ENCODE measurements around the gene PRR33.
"Not testable (repeated sequence)": the region's sequence is repeated elsewhere in the genome, so short reads cannot be mapped to it uniquely, and the experiment has no call there.

PRR33 gene

GRCh38 chr11:1891831-1892115 lies at the start of gene PRR33:
PRR33 (minus strand) TSS chr11:1891895; CDS start chr11:1890584, 1,311 bp downstream.
- no peak within 1 kb of the TSS for H3K4me3 ChIP-seq (ENCODE audit: low read length)
- no peak for DNase-seq (ENCODE audit: low read depth)
- no peak for TF ChIP-seq CTCF (conservative IDR thresholded peaks at IDR 0.05; ENCODE audit: low read length)

GRCh38 chr11:1939788-1940187 lies 48.1 kb upstream of the PRR33 start:
- not testable (repeated sequence) for DNase-seq (ENCODE audit: low read depth); H3K4me3 ChIP-seq (ENCODE audit: low read length)

- TF ChIP-seq CTCF (conservative IDR thresholded peaks at IDR 0.05; ENCODE audit: low read length): no peak
- no peak overlapping the region for H3K4me3 ChIP-seq (ENCODE audit: low read length)
- no peak for DNase-seq (ENCODE audit: low read depth)
These were observed 47.4 kb upstream of the PRR33 start for GRCh38 chr11:1939006-1939625.

GRCh38 chr11:1938343-1939005 lies 46.8 kb upstream of the PRR33 start:
- no peak for TF ChIP-seq CTCF (conservative IDR thresholded peaks at IDR 0.05; ENCODE audit: low read length)
- DNase-seq (ENCODE audit: low read depth): no peak
- H3K4me3 ChIP-seq (ENCODE audit: low read length): no peak overlapping the region

- TF ChIP-seq CTCF (conservative IDR thresholded peaks at IDR 0.05; ENCODE audit: low read length): no peak
- no peak for DNase-seq (ENCODE audit: low read depth)
- H3K4me3 ChIP-seq (ENCODE audit: low read length): no peak overlapping the region
These were observed 46.1 kb upstream of the PRR33 start for GRCh38 chr11:1937616-1938342.

GRCh38 chr11:1936781-1937615 lies 45.3 kb upstream of the PRR33 start:
- DNase-seq (ENCODE audit: low read depth): no peak
- no peak overlapping the region for H3K4me3 ChIP-seq (ENCODE audit: low read length)
- TF ChIP-seq CTCF (conservative IDR thresholded peaks at IDR 0.05; ENCODE audit: low read length): no peak

- H3K4me3 ChIP-seq (ENCODE audit: low read length): no peak overlapping the region
- TF ChIP-seq CTCF (conservative IDR thresholded peaks at IDR 0.05; ENCODE audit: low read length): no peak
- no peak for DNase-seq (ENCODE audit: low read depth)
These were observed 44.5 kb upstream of the PRR33 start for GRCh38 chr11:1936072-1936780.
